Esophagus muscularis mucosa (tissue), 4 donors: Measurements from ENCODE around the gene KRT74. TPM values are rescaled to one million over a fixed set of nuclear protein-coding genes. Genes with fewer than 3 reads are reported as not detected.

ENCODE experiments used
- DNase-seq: peaks from one replicate; pipeline ENCODE4 v3.0.0-alpha.2; 2017; ENCODE audit errors: extremely low spot score
- H3K27ac ChIP-seq, 4 donors: fragments of 200-600 bp; sonication (generic); replicated peaks in 1 of 4; 1 replicate in 3 of 4; 2 replicates in 1 of 4; pipeline ENCODE4 v1.5.1; 2016 to 2019; ENCODE audit warnings: mild to moderate bottlenecking in 1 of 4
- H3K27me3 ChIP-seq, 4 donors: fragments of 200-600 bp; sonication (generic); one replicate each; pipeline versions ENCODE4 v1.5.1 to v1.6.0; 2016 to 2019
- H3K36me3 ChIP-seq, 4 donors: fragments of 200-600 bp; sonication (generic); one replicate each; pipeline ENCODE4 v1.5.1; 2016 to 2019
- H3K4me1 ChIP-seq, 4 donors: fragments of 200-600 bp; sonication (generic); one replicate each; pipeline ENCODE4 v1.5.1; 2016 to 2019
- H3K4me3 ChIP-seq, 4 donors: fragments of 200-600 bp; sonication (generic); 1 replicate in 2 of 4; 2 replicates in 2 of 4; pipeline ENCODE4 v1.5.1; 2016 to 2019; ENCODE audit warnings: mild to moderate bottlenecking in 4 of 4, moderate library complexity in 1 of 4
- H3K9me3 ChIP-seq, 4 donors: fragments of 200-600 bp; sonication (generic); 1 replicate in 3 of 4; 2 replicates in 1 of 4; pipeline ENCODE4 v1.5.1; 2016 to 2019
- CTCF ChIP-seq, 3 experiments: fragments of 200-600 bp in 2 of 3; fragments of 450-650 bp in 1 of 3; sonication (generic) in 2 of 3; IDR thresholded peaks; one replicate each; pipeline ENCODE4 v1.5.1; 2017 to 2019; ENCODE audit warnings: antibody characterized with exemption in 3 of 3, mild to moderate bottlenecking in 2 of 3, moderate library complexity in 1 of 3
- EP300 ChIP-seq: sonication (generic); formaldehyde crosslinking; IDR thresholded peaks from one replicate; pipeline ENCODE4 v1.6.1; 2017; ENCODE audit warnings: antibody characterized with exemption
- POLR2A ChIP-seq: fragments of 450-650 bp; IDR thresholded peaks from one replicate; pipeline ENCODE4 v1.6.1; 2017; ENCODE audit warnings: antibody characterized with exemption, moderate library complexity, mild to moderate bottlenecking, low read depth
- POLR2AphosphoS5 ChIP-seq, 2 donors: sonication (generic); formaldehyde crosslinking; IDR thresholded peaks; one replicate each; pipeline ENCODE4 v1.6.1; 2017; ENCODE audit warnings: antibody characterized with exemption in 2 of 2
- WGBS: methylation state at CpG from one replicate; pipeline ENCODE4 v1.1.5; 2018; 5-methylcytosine and 5-hydroxymethylcytosine counted together
- intact Hi-C: fragments of 100-400 bp; cut with DNase I; formaldehyde crosslinking; loops from one replicate; pipeline ENCODE4 v1.15.1; 2023
- total RNA-seq, 4 donors: library from RNA; depleted of rRNA; stranded (reverse); fragments of >200 nt; gene quantifications; one replicate each; pipeline versions ENCODE4 v1.1.0 to v1.2.1, GENCODE V29; 2016

The KRT74 gene
- total RNA-seq, 4 donors from 2014 or later = not detected

DNA sequence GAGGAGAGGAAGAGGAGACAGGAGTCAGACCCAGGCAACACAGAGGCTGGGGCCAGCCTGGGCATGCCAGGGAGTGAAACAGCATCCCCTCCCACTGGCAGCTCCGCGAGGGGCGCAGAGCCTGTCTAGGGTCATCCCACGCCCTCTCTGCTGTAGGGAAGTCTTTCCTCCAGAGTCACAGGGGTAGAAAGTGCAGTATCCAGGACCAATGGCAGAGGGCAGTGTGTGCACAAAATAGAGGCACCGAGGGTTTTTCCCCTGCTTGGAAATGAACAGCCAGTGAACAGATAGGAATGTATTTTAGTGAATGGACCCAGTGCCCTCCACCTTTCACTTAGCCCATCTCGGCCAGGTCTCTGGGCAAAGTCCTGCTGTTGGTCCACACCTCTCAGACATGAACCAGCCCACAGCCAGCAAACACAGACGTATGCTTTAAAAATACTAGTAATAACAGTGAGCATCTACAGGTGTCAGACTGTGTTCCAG, 9.4 kb upstream of the KRT74 start:
- Histone ChIP-seq H3K4me3 (no peak overlapping the region), H3K27me3 (peaks cover 0 to 7% (median 0%) of the 10 kb centered on the region in 4 donors), H3K9me3 (no peaks in the 10 kb centered on the region), H3K4me1 (no peaks in the 10 kb centered on the region), H3K36me3 (no peaks in the 10 kb centered on the region), H3K27ac (no peak overlapping the region)
- DNase-seq = no peak
- intact Hi-C loops = loop anchor here (1.0 to 10.0 kb wide), 2 partner anchors 297 to 428 kb away; no protein-coding TSS in a partner anchor
- TF ChIP-seq CTCF (IDR thresholded peaks at IDR 0.05) (peak; percentile 71 to 84 (median 71)), POLR2A (no peak)
- WGBS = 11% methylated on average over 7 of the region's 7 CpGs

DNA sequence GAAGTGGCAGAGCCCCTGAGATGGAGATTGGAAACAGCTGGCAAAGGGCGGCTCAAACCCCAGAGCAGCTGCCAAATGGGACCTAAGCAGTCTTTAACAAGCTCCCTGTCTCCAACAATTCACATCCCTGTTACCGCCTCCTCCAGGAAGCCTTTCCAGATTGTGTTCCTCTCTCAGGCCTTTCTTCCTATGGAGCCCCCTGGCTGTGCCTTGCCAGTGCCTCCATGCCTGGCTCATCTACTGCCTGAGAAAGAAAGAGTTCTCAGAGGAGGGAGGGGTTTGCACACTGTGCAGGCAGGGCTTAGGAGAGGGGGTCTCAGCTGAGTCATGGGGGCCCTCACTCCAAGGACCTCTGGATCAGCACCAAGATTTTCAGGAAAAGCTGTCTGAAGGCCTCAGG, 8.8 kb upstream of the KRT74 start:
- Histone ChIP-seq H3K27ac (no peak overlapping the region), H3K36me3 (no peaks in the 10 kb centered on the region), H3K4me1 (no peaks in the 10 kb centered on the region), H3K27me3 (peaks cover 0 to 7% (median 0%) of the 10 kb centered on the region in 4 donors), H3K4me3 (no peak overlapping the region), H3K9me3 (no peaks in the 10 kb centered on the region)
- no peak for DNase-seq
- TF ChIP-seq POLR2A = no peak
- TF ChIP-seq CTCF (IDR thresholded peaks at IDR 0.05) = no peak
- TF ChIP-seq POLR2AphosphoS5 (IDR thresholded peaks at IDR 0.05) = no peak
- no peak for TF ChIP-seq EP300
- intact Hi-C loops = loop anchor here (10.0 kb wide), 1 partner anchor 428 kb away; no protein-coding TSS in a partner anchor
- WGBS = 76% methylated on average over 2 of the region's 2 CpGs

DNA sequence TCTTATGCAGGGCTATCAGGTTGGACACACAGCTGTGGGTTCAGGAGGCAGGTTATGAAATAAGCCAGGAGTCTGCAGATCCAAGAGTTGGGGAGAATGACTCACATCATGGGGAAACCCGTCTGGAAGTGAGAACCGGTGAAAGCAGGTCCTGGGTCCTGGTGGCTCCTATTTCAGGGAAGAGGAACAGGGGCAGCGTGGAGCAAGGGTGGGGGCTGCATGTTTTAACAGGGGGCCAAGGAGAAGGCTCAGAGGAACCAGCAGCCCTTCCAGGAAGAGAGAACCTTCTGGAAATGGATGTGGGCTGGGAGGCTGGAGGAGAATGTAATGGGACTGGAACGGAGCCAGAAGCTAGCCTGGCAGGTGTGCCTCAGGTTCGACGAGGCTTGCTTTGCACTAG, 7.8 kb upstream of the KRT74 start:
- H3K4me1 ChIP-seq = no peaks in the 10 kb centered on the region
- no peaks in the 10 kb centered on the region for H3K9me3 ChIP-seq
- no peak for TF ChIP-seq CTCF (IDR thresholded peaks at IDR 0.05)
- no peak for DNase-seq
- H3K36me3 ChIP-seq = no peaks in the 10 kb centered on the region
- WGBS = 66% methylated on average over 6 of the region's 6 CpGs
- H3K27me3 ChIP-seq = peaks cover 0 to 7% (median 0%) of the 10 kb centered on the region in 4 donors
- no peak overlapping the region for H3K27ac ChIP-seq
- no peak overlapping the region for H3K4me3 ChIP-seq
- intact Hi-C loops = loop anchor here (10.0 kb wide), 1 partner anchor 427 kb away; no protein-coding TSS in a partner anchor

DNA sequence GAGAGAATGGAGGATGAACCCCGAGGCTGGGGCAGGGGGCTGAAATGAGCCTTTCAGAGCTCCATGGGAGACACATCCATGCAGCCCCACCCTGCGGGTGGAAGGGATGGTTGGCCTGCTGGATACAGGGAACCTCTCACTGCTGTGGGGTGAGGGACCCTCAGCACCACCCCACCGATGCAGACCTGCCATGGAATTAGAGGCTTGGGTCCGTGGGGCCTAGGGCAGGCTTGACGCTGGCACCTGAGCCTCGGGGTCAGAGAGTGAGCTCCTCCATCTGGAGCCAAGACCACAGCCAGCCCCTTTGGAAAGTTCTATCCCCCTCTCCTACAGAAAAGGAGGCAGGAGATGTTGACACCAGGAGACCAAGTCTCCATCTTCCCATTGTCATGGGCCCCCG, 7.4 kb upstream of the KRT74 start:
- 90% methylated on average over 7 of the region's 7 CpGs for WGBS
- no peaks in the 10 kb centered on the region for H3K9me3 ChIP-seq
- intact Hi-C loops = loop anchor here (10.0 kb wide), 1 partner anchor 426 kb away; no protein-coding TSS in a partner anchor
- TF ChIP-seq POLR2AphosphoS5 (IDR thresholded peaks at IDR 0.05) (no peak), EP300 (no peak), POLR2A (no peak), CTCF (IDR thresholded peaks at IDR 0.05) (no peak)
- peaks cover 0 to 7% (median 0%) of the 10 kb centered on the region in 4 donors for H3K27me3 ChIP-seq
- no peak overlapping the region for H3K27ac ChIP-seq
- H3K4me3 ChIP-seq = no peak overlapping the region
- H3K4me1 ChIP-seq = no peaks in the 10 kb centered on the region
- H3K36me3 ChIP-seq = no peaks in the 10 kb centered on the region
- DNase-seq = no peak

- Histone ChIP-seq H3K27me3 (peaks cover 0 to 7% (median 0%) of the 10 kb centered on the region in 4 donors), H3K4me3 (no peak overlapping the region), H3K36me3 (no peaks in the 10 kb centered on the region), H3K4me1 (no peaks in the 10 kb centered on the region), H3K9me3 (no peaks in the 10 kb centered on the region), H3K27ac (no peak overlapping the region)
- WGBS = 67% methylated on average over 1 of the region's 1 CpG
- intact Hi-C loops = loop anchor here (10.0 kb wide), 1 partner anchor 426 kb away; no protein-coding TSS in a partner anchor
- DNase-seq = no peak
- TF ChIP-seq EP300 (no peak), POLR2AphosphoS5 (IDR thresholded peaks at IDR 0.05) (no peak), POLR2A (no peak), CTCF (IDR thresholded peaks at IDR 0.05) (no peak)
Measured at GRCh38 chr12:52580496-52580895, 6.9 kb upstream of the KRT74 start.
